Measurements from ENCODE around the gene SLC2A10. TPM values are rescaled to one million over a fixed set of nuclear protein-coding genes. Genes with fewer than 3 reads are reported as not detected.

The SLC2A10 gene
- total and polyA plus RNA-seq, 12 donors = 7.2 to 27.3 (median 12.6) TPM

- H3K4me3 ChIP-seq = no peak overlapping the region
- TF ChIP-seq POLR2A (IDR thresholded peaks at IDR 0.05) (no peak), CTCF (IDR thresholded peaks at IDR 0.05) (no peak)
- DNase-seq = no peak
- no peaks in the 10 kb centered on the region for H3K36me3 ChIP-seq (replicated peaks in 1 of 2)
- H3K9me3 ChIP-seq (replicated peaks in 1 of 3) = no peaks in the 10 kb centered on the region
- no peaks in the 10 kb centered on the region for H3K27me3 ChIP-seq
- H3K4me1 ChIP-seq (replicated peaks in 1 of 2) = peaks cover 0 to 2% of the 10 kb centered on the region in 2 donors
- no peak overlapping the region for H3K27ac ChIP-seq
- 79 to 88% (median 84%) methylated on average over 5 of the region's 5 CpGs for WGBS, 4 donors
- intact Hi-C loops (cut with DNase I) = no loop called here
Measured at GRCh38 chr20:46677608-46678007, 31.8 kb upstream of the SLC2A10 start.

GRCh38 chr20:46678516-46678915 lies 30.9 kb upstream of the SLC2A10 start:
- intact Hi-C loops (cut with DNase I) = no loop called here
- no peaks in the 10 kb centered on the region for H3K27me3 ChIP-seq
- peaks cover 0 to 11% of the 10 kb centered on the region in 2 donors for H3K4me1 ChIP-seq (replicated peaks in 1 of 2)
- no peak for DNase-seq
- no peak overlapping the region for H3K4me3 ChIP-seq
- TF ChIP-seq CTCF (IDR thresholded peaks at IDR 0.05) = no peak
- no peak for TF ChIP-seq POLR2A (IDR thresholded peaks at IDR 0.05)
- H3K36me3 ChIP-seq (replicated peaks in 1 of 2) = no peaks in the 10 kb centered on the region
- H3K27ac ChIP-seq = no peak overlapping the region
- WGBS, 4 donors = 84 to 97% (median 91%) methylated on average over 4 of the region's 4 CpGs
- no peaks in the 10 kb centered on the region for H3K9me3 ChIP-seq (replicated peaks in 1 of 3)

- intact Hi-C loops (cut with DNase I) = loop anchor here in 1 of 2 donors (5.0 kb wide), 1 partner anchor 158 kb away; no protein-coding TSS in a partner anchor
- Histone ChIP-seq H3K27ac (no peak overlapping the region), H3K36me3 (replicated peaks in 1 of 2) (no peaks in the 10 kb centered on the region), H3K27me3 (no peaks in the 10 kb centered on the region), H3K4me1 (replicated peaks in 1 of 2) (peaks cover 0 to 13% of the 10 kb centered on the region in 2 donors), H3K9me3 (replicated peaks in 1 of 3) (no peaks in the 10 kb centered on the region), H3K4me3 (no peak overlapping the region)
- no peak for TF ChIP-seq CTCF (IDR thresholded peaks at IDR 0.05)
- TF ChIP-seq POLR2A (IDR thresholded peaks at IDR 0.05) = no peak
- 90 to 100% (median 97%) methylated on average over 1 to 2 of the region's 2 CpGs for WGBS, 4 donors
- no peak for DNase-seq
Measured at GRCh38 chr20:46680684-46681031, 28.8 kb upstream of the SLC2A10 start.

- intact Hi-C loops (cut with DNase I) = loop anchor here in 1 of 2 donors (5.0 kb wide), 1 partner anchor 159 kb away; no protein-coding TSS in a partner anchor
Measured at GRCh38 chr20:46681032-46681854, 28.2 kb upstream of the SLC2A10 start.

More at GRCh38 chr20:46681032-46681854, 28.2 kb upstream of the SLC2A10 start:
- Histone ChIP-seq H3K4me1 (replicated peaks in 1 of 2) (peaks cover 0 to 14% of the 10 kb centered on the region in 2 donors), H3K4me3 (no peak overlapping the region), H3K27me3 (no peaks in the 10 kb centered on the region), H3K9me3 (replicated peaks in 1 of 3) (no peaks in the 10 kb centered on the region), H3K27ac (no peak overlapping the region), H3K36me3 (replicated peaks in 1 of 2) (peaks cover 0 to under 1% of the 10 kb centered on the region in 2 donors)
- peak; percentile 77 to 98 (median 84) for TF ChIP-seq CTCF (IDR thresholded peaks at IDR 0.05)
- TF ChIP-seq POLR2A (IDR thresholded peaks at IDR 0.05) = no peak
- WGBS, 4 donors = 44 to 52% (median 48%) methylated on average over 14 of the region's 14 CpGs
- DNase-seq = peak; percentile 48 to 93 (median 74)

Data from adrenal gland (tissue), 12 donors.